CD8-positive, alpha-beta memory T cell (primary cell): ENCODE measurements around the gene ATP8A1. TPM values are rescaled to one million over a fixed set of nuclear protein-coding genes. Genes with fewer than 3 reads are reported as not detected.

Experiments
- CTCF ChIA-PET: fragments of 350-600 bp; sonication (Branson Sonifier 250); formaldehyde crosslinking; loops from one replicate; lab custom pipeline; 2021; ENCODE audit warnings: antibody characterized with exemption; lab: Charles Lee
- POLR2A ChIA-PET: fragments of 350-600 bp; sonication (Branson Sonifier 250); formaldehyde crosslinking; loops from one replicate; lab custom pipeline; 2021; ENCODE audit warnings: antibody characterized with exemption; lab: Charles Lee
- DNase-seq, 5 donors: peaks; one replicate each; pipeline versions ENCODE4 v3.0.0 to v3.0.0-alpha.2; 2020 to 2022; ENCODE audit warnings: mixed read lengths in 1 of 5
- H3K27ac ChIP-seq: one replicate; pipeline ENCODE4 v1.7.0; 2013; ENCODE audit warnings: low read depth, mild to moderate bottlenecking, low read length, moderate library complexity
- H3K27me3 ChIP-seq: 2 replicates; pipeline ENCODE4 v1.7.0; 2013; ENCODE audit warnings: low read length, mild to moderate bottlenecking; ENCODE audit not compliant: insufficient read depth, poor library complexity, severe bottlenecking
- H3K36me3 ChIP-seq: 2 replicates; pipeline ENCODE4 v1.7.0; 2013; ENCODE audit warnings: mild to moderate bottlenecking, low read length, moderate library complexity; ENCODE audit not compliant: insufficient read depth
- H3K4me1 ChIP-seq: 2 replicates; pipeline ENCODE4 v1.7.0; 2013; ENCODE audit warnings: mild to moderate bottlenecking, low read length, moderate library complexity; ENCODE audit not compliant: insufficient read depth
- H3K4me3 ChIP-seq: 2 replicates; pipeline ENCODE4 v1.7.0; 2013; ENCODE audit warnings: mild to moderate bottlenecking, low read length
- H3K9me3 ChIP-seq: 2 replicates; pipeline ENCODE4 v1.7.0; 2013; ENCODE audit warnings: mild to moderate bottlenecking, low read length
- H3K27ac Mint-ChIP-seq, 8 donors: one replicate each; pipeline ENCODE4 v1.8.0; 2020 to 2021; ENCODE audit warnings: mixed read lengths in 8 of 8, mild to moderate bottlenecking in 6 of 8, inconsistent platforms in 3 of 8, moderate library complexity in 3 of 8
- H3K27me3 Mint-ChIP-seq, 2 donors: one replicate each; pipeline ENCODE4 v1.8.0; 2020 to 2021; ENCODE audit warnings: mixed read lengths in 2 of 2, mild to moderate bottlenecking in 1 of 2, moderate library complexity in 1 of 2
- H3K36me3 Mint-ChIP-seq, 3 donors: one replicate each; pipeline ENCODE4 v1.8.0; 2020 to 2021; ENCODE audit warnings: mixed read lengths in 3 of 3, inconsistent platforms in 1 of 3, mild to moderate bottlenecking in 1 of 3
- H3K4me1 Mint-ChIP-seq, 3 donors: one replicate each; pipeline ENCODE4 v1.8.0; 2020 to 2021; ENCODE audit warnings: mixed read lengths in 3 of 3, inconsistent platforms in 1 of 3, mild to moderate bottlenecking in 1 of 3
- H3K4me3 Mint-ChIP-seq, 7 donors: one replicate each; pipeline ENCODE4 v1.8.0; 2020 to 2021; ENCODE audit warnings: mixed read lengths in 7 of 7, mild to moderate bottlenecking in 6 of 7, moderate library complexity in 4 of 7, inconsistent platforms in 2 of 7
- H3K9me3 Mint-ChIP-seq, 5 donors: one replicate each; pipeline ENCODE4 v1.8.0; 2020 to 2022; ENCODE audit warnings: mixed read lengths in 5 of 5, mild to moderate bottlenecking in 3 of 5, moderate library complexity in 2 of 5, inconsistent platforms in 1 of 5
- polyA plus RNA-seq: library from polyadenylated mRNA; unstranded; fragments of 300-500 nt; fragmentation: Illumina TruSeq; gene quantifications from one replicate; pipeline ENCODE4 v1.2.3, GENCODE V29; 2021
- total RNA-seq, 2 experiments: library from RNA; stranded (reverse); gene quantifications; one replicate each; pipeline ENCODE4 v1.2.3, GENCODE V29; 2021

Gene ATP8A1
- total and polyA plus RNA-seq, 3 experiments from 2014 or later: 13.8 to 24.4 (median 23.3) TPM

DNA sequence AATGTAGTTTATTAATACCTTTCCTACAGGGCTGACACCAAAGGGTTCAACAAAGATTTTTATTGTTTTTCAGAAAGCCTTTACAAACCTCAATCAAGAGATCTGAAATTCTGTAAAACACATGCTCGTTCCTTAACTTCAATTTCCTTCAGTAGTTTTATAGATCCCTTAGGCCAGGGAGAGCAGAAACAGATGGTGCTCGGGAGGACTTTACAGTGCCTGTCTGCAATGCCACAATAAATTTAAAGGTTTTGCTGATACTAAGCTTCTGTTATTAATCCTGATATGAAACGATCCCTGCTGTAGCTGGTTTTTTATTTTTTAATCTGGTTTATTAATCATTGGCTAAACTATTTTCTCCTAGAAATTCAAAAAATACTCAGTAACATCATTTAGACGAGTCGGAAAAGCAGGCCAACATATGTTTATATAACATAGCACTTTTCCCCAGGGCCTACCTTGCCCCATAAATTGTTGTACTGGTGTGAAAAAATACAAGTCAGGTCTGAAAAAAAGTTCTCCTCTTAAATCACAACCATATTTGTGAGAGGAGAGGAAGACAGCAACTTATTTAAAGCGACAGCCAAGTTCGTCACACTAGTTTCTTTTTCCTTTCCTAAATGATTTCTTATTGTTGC, 219.9 kb downstream of the ATP8A1 start:
- Mint-ChIP-seq H3K4me1 (no peaks in the 10 kb centered on the region), H3K27me3 (peaks cover 0 to 3% of the 10 kb centered on the region in 2 donors), H3K36me3 (peaks cover 18 to 83% (median 49%) of the 10 kb centered on the region in 3 donors), H3K27ac (no peak overlapping the region), H3K4me3 (no peak overlapping the region), H3K9me3 (no peaks in the 10 kb centered on the region)
- ChIA-PET CTCF (no interaction called here), POLR2A (no interaction called here)
- Histone ChIP-seq H3K27me3 (no peaks in the 10 kb centered on the region), H3K27ac (no peak overlapping the region), H3K4me1 (no peaks in the 10 kb centered on the region), H3K9me3 (no peaks in the 10 kb centered on the region), H3K4me3 (no peak overlapping the region), H3K36me3 (peaks cover 6% of the 10 kb centered on the region)
- no peak for DNase-seq

DNA sequence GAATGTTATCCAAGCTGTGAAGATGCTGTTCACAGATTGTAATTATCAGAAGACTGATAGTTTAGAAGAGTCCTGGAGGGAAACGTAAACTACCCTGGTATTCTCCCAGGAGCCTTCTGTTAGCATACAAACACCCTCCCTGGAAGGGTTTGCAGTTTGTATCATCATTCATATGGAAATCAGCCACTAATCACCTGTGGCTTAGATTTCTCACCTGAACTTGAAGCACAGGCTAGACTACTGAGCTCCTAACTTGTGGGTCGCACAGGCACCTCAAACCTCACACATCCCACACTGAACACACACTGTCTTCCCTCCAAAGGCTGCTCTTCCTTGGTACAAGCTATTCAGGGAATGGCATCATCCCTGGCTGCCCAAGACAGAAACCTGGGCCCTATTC, 228.9 kb downstream of the ATP8A1 start:
- CTCF ChIA-PET: no interaction called here
- no peaks in the 10 kb centered on the region for H3K9me3 Mint-ChIP-seq

DNA sequence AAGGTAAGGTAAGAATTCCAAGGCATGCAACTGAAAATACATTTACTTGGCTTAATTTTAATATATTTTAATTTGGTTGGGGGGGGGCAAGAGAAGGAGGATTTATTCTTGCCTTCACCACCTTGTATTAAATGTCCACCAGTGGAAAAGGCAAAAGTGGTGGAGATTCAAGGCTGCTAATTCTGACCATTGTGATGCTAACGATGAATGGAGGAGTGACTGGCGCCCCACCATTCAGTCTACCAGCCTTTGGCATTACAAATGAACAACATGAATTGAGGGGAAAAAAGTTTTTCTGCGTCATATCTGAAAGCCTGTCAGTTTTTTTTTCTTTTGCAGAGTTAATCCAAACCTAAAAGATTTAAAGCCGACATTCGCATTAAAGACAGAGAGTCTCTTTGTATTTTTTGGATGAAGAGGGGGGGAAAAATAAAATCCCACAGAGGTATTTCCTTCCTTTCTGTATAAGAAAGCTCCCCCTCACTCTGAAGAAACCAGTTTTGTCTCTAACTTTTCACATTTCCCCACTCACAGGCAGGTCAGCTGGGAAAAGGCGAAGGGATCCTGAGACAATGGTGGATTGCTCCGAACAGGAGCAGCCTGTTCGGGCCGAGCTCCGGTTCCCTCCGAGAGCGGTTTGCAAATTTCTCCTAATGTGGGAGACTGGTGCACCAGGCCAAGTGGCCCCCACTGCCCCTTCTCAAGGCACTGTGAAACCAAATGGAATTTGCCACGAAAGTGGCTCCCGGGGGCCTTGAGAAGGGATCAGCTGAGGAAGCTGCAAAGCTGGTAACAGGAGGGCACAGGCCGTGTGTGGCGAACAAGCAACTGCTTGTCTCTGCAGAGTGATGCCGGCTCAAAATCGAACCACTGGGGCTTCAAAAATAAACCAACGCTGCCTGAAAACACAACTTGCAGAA, 231.5 kb downstream of the ATP8A1 start:
- Histone ChIP-seq H3K4me3 (no peak overlapping the region), H3K36me3 (peaks cover 13% of the 10 kb centered on the region), H3K9me3 (no peaks in the 10 kb centered on the region), H3K4me1 (no peaks in the 10 kb centered on the region), H3K27me3 (no peaks in the 10 kb centered on the region), H3K27ac (no peak overlapping the region)
- no peaks in the 10 kb centered on the region for H3K9me3 Mint-ChIP-seq
- CTCF ChIA-PET: no interaction called here
- no peaks in the 10 kb centered on the region for H3K4me1 Mint-ChIP-seq
- peaks cover 0 to 2% of the 10 kb centered on the region in 2 donors for H3K27me3 Mint-ChIP-seq
- no peak overlapping the region for H3K27ac Mint-ChIP-seq
- no peak overlapping the region for H3K4me3 Mint-ChIP-seq
- POLR2A ChIA-PET: no interaction called here
- H3K36me3 Mint-ChIP-seq: peaks cover 8 to 79% (median 26%) of the 10 kb centered on the region in 3 donors
- DNase-seq: no peak

More for the DNA sequence above, 228.9 kb downstream of the ATP8A1 start:
- H3K4me3 ChIP-seq: no peak overlapping the region
- DNase-seq: no peak
- H3K4me1 ChIP-seq: no peaks in the 10 kb centered on the region
- H3K4me1 Mint-ChIP-seq: no peaks in the 10 kb centered on the region
- H3K27me3 Mint-ChIP-seq: peaks cover 0 to 2% of the 10 kb centered on the region in 2 donors
- H3K27ac Mint-ChIP-seq: no peak overlapping the region
- H3K36me3 Mint-ChIP-seq: peaks cover 12 to 76% (median 22%) of the 10 kb centered on the region in 3 donors
- POLR2A ChIA-PET: no interaction called here
- H3K9me3 ChIP-seq: no peaks in the 10 kb centered on the region
- no peak overlapping the region for H3K27ac ChIP-seq
- no peak overlapping the region for H3K4me3 Mint-ChIP-seq
- no peaks in the 10 kb centered on the region for H3K36me3 ChIP-seq
- H3K27me3 ChIP-seq: no peaks in the 10 kb centered on the region

DNA sequence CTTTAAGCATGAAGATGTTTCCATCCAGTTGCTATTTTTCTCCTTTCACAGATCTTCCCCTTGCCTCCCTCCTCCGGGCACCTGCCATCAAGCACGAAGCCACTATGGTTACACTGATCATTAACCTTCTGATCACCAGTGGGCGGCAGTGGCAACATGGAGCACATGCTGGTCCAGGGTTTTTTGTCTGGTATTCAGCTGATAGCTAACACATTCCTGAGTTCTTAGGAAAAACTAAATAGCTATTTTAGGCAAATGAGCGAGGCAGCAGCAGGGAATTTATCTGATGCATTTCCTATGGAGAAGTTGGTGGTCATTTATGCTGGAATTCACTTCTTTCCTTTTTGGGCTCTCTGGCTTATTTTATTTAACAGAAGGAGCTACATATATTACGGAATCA, 236.8 kb downstream of the ATP8A1 start:
- ChIA-PET POLR2A (no interaction called here), CTCF (no interaction called here)
- Histone ChIP-seq H3K4me1 (no peaks in the 10 kb centered on the region), H3K27ac (no peak overlapping the region), H3K36me3 (peaks cover 17% of the 10 kb centered on the region), H3K9me3 (no peaks in the 10 kb centered on the region), H3K27me3 (no peaks in the 10 kb centered on the region), H3K4me3 (no peak overlapping the region)
- Mint-ChIP-seq H3K27ac (peak overlapping the region in 1 of 8 donors; percentile 56), H3K4me3 (no peak overlapping the region), H3K36me3 (peaks cover 9 to 78% (median 28%) of the 10 kb centered on the region in 3 donors), H3K4me1 (no peaks in the 10 kb centered on the region), H3K27me3 (peaks cover 0 to 2% of the 10 kb centered on the region in 2 donors), H3K9me3 (no peaks in the 10 kb centered on the region)
- DNase-seq: no peak

DNA sequence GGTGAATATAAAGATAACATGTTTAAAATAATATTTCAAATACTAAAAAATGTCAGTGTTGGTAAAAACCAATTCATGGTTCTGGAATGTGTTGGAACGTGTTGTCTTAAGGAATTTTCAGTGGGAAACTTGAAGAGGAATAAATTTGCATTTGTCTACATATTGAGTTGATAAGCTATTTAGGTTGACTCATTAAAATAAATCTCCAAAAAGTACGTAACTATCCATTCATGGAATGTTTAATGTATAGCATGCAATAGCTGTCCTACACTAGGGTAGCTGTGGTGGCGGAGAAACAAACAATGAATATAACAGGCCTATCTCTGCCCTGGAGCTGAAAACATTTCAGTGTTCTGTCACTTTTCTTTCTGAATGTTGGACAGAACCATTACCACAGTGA, 239.4 kb downstream of the ATP8A1 start:
- CTCF ChIA-PET: no interaction called here
- Mint-ChIP-seq H3K27me3 (peaks cover 0 to 2% of the 10 kb centered on the region in 2 donors), H3K4me1 (no peaks in the 10 kb centered on the region), H3K36me3 (peaks cover 9 to 91% (median 31%) of the 10 kb centered on the region in 3 donors), H3K27ac (no peak overlapping the region), H3K9me3 (no peaks in the 10 kb centered on the region), H3K4me3 (no peak overlapping the region)
- Histone ChIP-seq H3K27me3 (no peaks in the 10 kb centered on the region), H3K36me3 (peaks cover 22% of the 10 kb centered on the region), H3K4me3 (no peak overlapping the region), H3K9me3 (no peaks in the 10 kb centered on the region), H3K4me1 (no peaks in the 10 kb centered on the region), H3K27ac (no peak overlapping the region)
- POLR2A ChIA-PET: no interaction called here
- DNase-seq: no peak

DNA sequence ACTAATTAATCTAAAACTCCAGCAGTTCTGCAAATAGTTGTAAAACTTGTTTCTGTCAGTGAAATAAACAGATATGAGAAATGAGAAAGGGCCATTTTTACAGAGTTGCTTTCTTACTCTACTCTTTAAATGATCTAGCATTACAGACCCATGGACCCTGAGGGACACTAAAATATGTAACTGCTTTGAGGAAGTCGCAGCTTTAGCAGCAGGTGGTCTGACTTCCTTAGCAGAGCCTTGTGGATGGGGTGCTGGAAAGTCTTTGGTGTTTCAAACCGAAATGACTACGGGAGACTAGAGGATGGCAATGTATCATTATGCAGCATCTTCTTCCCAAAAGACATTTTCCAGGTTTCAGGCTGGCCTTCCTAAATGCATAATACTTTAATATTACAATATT, 240.9 kb downstream of the ATP8A1 start:
- no peak overlapping the region for H3K27ac Mint-ChIP-seq
- peaks cover 15% of the 10 kb centered on the region for H3K36me3 ChIP-seq
- ChIA-PET CTCF (no interaction called here), POLR2A (no interaction called here)
- peaks cover 14 to 89% (median 27%) of the 10 kb centered on the region in 3 donors for H3K36me3 Mint-ChIP-seq
- peaks cover 0 to 2% of the 10 kb centered on the region in 2 donors for H3K27me3 Mint-ChIP-seq
- no peak for DNase-seq
- no peak overlapping the region for H3K4me3 ChIP-seq
- no peaks in the 10 kb centered on the region for H3K4me1 Mint-ChIP-seq
- H3K9me3 Mint-ChIP-seq: no peaks in the 10 kb centered on the region
- H3K9me3 ChIP-seq: no peaks in the 10 kb centered on the region
- no peak overlapping the region for H3K27ac ChIP-seq
- H3K27me3 ChIP-seq: no peaks in the 10 kb centered on the region
- no peak overlapping the region for H3K4me3 Mint-ChIP-seq
- H3K4me1 ChIP-seq: no peaks in the 10 kb centered on the region

DNA sequence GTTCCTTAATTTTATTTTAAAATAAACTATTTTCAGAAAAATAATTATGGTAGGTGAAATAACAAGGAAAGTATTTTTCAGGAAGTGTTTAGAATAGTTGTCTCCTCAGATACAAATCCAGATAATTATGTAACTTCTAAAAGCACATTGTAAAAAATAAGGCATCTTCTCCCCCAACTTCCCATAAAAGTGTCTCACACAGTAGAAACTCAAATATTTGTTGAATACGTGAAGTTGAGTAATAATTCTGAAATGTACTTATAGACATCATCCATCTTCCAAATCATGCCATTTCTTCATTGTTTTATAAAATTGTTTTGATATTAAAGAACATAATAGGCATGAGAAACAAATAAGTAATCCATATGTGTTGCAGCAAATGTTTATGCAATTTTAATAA, 241.6 kb downstream of the ATP8A1 start:
- Histone ChIP-seq H3K27me3 (no peaks in the 10 kb centered on the region), H3K27ac (no peak overlapping the region), H3K9me3 (no peaks in the 10 kb centered on the region), H3K4me3 (no peak overlapping the region), H3K4me1 (no peaks in the 10 kb centered on the region), H3K36me3 (peaks cover 12% of the 10 kb centered on the region)
- H3K9me3 Mint-ChIP-seq: no peaks in the 10 kb centered on the region
- peaks cover 14 to 89% (median 28%) of the 10 kb centered on the region in 3 donors for H3K36me3 Mint-ChIP-seq
- DNase-seq: no peak
- CTCF ChIA-PET: no interaction called here
- POLR2A ChIA-PET: no interaction called here
- H3K27me3 Mint-ChIP-seq: peaks cover 0 to 2% of the 10 kb centered on the region in 2 donors
- peak overlapping the region in 1 of 8 donors; percentile 47 for H3K27ac Mint-ChIP-seq
- H3K4me1 Mint-ChIP-seq: no peaks in the 10 kb centered on the region
- no peak overlapping the region for H3K4me3 Mint-ChIP-seq

DNA sequence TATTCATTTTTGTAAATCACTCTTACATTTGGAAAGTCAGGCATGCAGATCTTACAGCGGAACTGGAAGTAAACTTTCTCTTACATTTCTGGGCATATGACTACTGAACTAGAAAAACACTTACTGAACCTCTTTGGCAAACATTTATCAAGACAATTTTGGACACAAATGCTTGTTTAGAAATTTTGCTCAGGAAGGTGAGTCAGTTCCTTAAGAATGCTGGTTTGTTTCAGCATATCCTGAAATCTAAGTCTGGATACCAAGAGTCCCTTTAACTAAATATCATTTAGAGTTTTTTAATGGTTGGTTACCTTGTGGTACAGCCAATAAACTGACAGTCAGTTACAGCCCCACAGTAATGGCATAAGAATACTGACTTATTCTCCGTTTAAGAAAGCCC, 244.7 kb downstream of the ATP8A1 start:
- H3K27me3 Mint-ChIP-seq: no peaks in the 10 kb centered on the region

More for the DNA sequence above, 244.7 kb downstream of the ATP8A1 start:
- DNase-seq: no peak
- H3K4me1 Mint-ChIP-seq: no peaks in the 10 kb centered on the region
- peaks cover 5 to 67% (median 17%) of the 10 kb centered on the region in 3 donors for H3K36me3 Mint-ChIP-seq
- H3K27me3 ChIP-seq: no peaks in the 10 kb centered on the region
- H3K36me3 ChIP-seq: peaks cover 8% of the 10 kb centered on the region
- CTCF ChIA-PET: no interaction called here
- H3K9me3 ChIP-seq: no peaks in the 10 kb centered on the region
- H3K9me3 Mint-ChIP-seq: no peaks in the 10 kb centered on the region
- H3K4me1 ChIP-seq: no peaks in the 10 kb centered on the region
- H3K4me3 ChIP-seq: no peak overlapping the region
- POLR2A ChIA-PET: no interaction called here
- H3K27ac ChIP-seq: no peak overlapping the region
- peak overlapping the region in 1 of 8 donors; percentile 18 for H3K27ac Mint-ChIP-seq
- no peak overlapping the region for H3K4me3 Mint-ChIP-seq
